HG02884 (cell line): ENCODE results near the gene RASGRP2.

Experiments
- ATAC-seq: cut with Tn5 transposase; IDR thresholded peaks from one replicate; pipeline ENCODE4 v1.9.1; 2021; ENCODE audit warnings: mild to moderate bottlenecking, moderate library complexity; ENCODE audit not compliant: unreplicated experiment

RASGRP2 gene

GRCh38 chr11:64698427-64698826, 45.5 kb downstream of the RASGRP2 start:
- no peak for ATAC-seq

GRCh38 chr11:64697663-64698375, 46.1 kb downstream of the RASGRP2 start:
- no peak for ATAC-seq

- no peak for ATAC-seq
These were observed 47.9 kb downstream of the RASGRP2 start for GRCh38 chr11:64696045-64696444.

- ATAC-seq: no peak
These were observed 48.4 kb downstream of the RASGRP2 start for GRCh38 chr11:64695548-64695947.

- ATAC-seq: no peak
These were observed 49.0 kb downstream of the RASGRP2 start for GRCh38 chr11:64694821-64695365.

GRCh38 chr11:64694026-64694755, 49.8 kb downstream of the RASGRP2 start:
- ATAC-seq: no peak

- ATAC-seq: no peak
These were observed 51.1 kb downstream of the RASGRP2 start for GRCh38 chr11:64692764-64693331.

- no peak for ATAC-seq
These were observed 52.4 kb downstream of the RASGRP2 start for GRCh38 chr11:64691543-64691942.

- no peak for ATAC-seq
These were observed 53.7 kb downstream of the RASGRP2 start for GRCh38 chr11:64690235-64690634.

GRCh38 chr11:64688534-64688982, 55.4 kb downstream of the RASGRP2 start:
- ATAC-seq: peak; percentile 68

GRCh38 chr11:64687643-64688533, 56.1 kb downstream of the RASGRP2 start:
- no peak for ATAC-seq

GRCh38 chr11:64687204-64687603, 56.7 kb downstream of the RASGRP2 start:
- no peak for ATAC-seq

- ATAC-seq: no peak
These were observed 57.3 kb downstream of the RASGRP2 start for GRCh38 chr11:64686466-64687170.

- ATAC-seq: no peak
These were observed 58.4 kb downstream of the RASGRP2 start for GRCh38 chr11:64685536-64685935.

GRCh38 chr11:64684357-64684756, 59.6 kb downstream of the RASGRP2 start:
- ATAC-seq: no peak

- no peak for ATAC-seq
These were observed 62.8 kb downstream of the RASGRP2 start for GRCh38 chr11:64681171-64681570.

- ATAC-seq: no peak
These were observed 64.1 kb downstream of the RASGRP2 start for GRCh38 chr11:64679846-64680245.

- ATAC-seq: no peak
These were observed 66.4 kb downstream of the RASGRP2 start for GRCh38 chr11:64677441-64678023.
